HEK293 (cell line): ENCODE data around the gene HP1BP3.
A peak's percentile ranks its signal among the peaks of the same experiment; 100 is the strongest.

ENCODE experiments used
- CTCF ChIA-PET: fragments of 350-600 bp; formaldehyde crosslinking; extraction: SDS; loops from one replicate; lab custom pipeline; 2021; ENCODE audit warnings: antibody characterized with exemption; lab: Yijun Ruan, JAX
- POLR2A ChIA-PET: fragments of 300-600 bp; formaldehyde crosslinking; extraction: SDS; loops from one replicate; lab custom pipeline; 2020; ENCODE audit warnings: antibody characterized with exemption, inconsistent platforms; lab: Yijun Ruan, JAX
- H3K27ac ChIP-seq: fragments of 200-500 bp; sonication (Bioruptor generic); 2 replicates; pipeline ENCODE4 v1.5.1; 2014; ENCODE audit warnings: low read depth, low read length, control low read depth, inconsistent platforms; ENCODE audit errors: extremely low read depth
- H3K36me3 ChIP-seq, 2 experiments: fragments of 200-500 bp in 1 of 2; sonication (Bioruptor generic) in 1 of 2; 1 replicate in 1 of 2; 2 replicates in 1 of 2; pipeline ENCODE4 v1.5.1; 2014 to 2017; ENCODE audit warnings: inconsistent platforms in 2 of 2, low read length in 2 of 2; ENCODE audit not compliant: control insufficient read depth in 2 of 2, insufficient read depth in 1 of 2
- H3K4me1 ChIP-seq: fragments of 200-500 bp; sonication (Bioruptor generic); 2 replicates; pipeline ENCODE4 v1.5.1; 2014; ENCODE audit warnings: mild to moderate bottlenecking, low read length, inconsistent platforms; ENCODE audit not compliant: control insufficient read depth, insufficient read depth
- H3K4me3 ChIP-seq: 2 replicates; pipeline ENCODE4 v1.5.1; 2011; ENCODE audit warnings: low read depth, mild to moderate bottlenecking, control low read depth, low read length, moderate library complexity
- H3K9me3 ChIP-seq: fragments of 200-500 bp; sonication (Bioruptor generic); 2 replicates; pipeline ENCODE4 v1.5.1; 2014; ENCODE audit warnings: low read depth, low read length, inconsistent platforms; ENCODE audit not compliant: control insufficient read depth, insufficient read depth
- BCL11A ChIP-seq: fragments of 450-650 bp; formaldehyde crosslinking; IDR thresholded peaks from 2 replicates; pipeline ENCODE4 v1.5.1; 2016; ENCODE audit warnings: low read depth, missing biosample characterization, missing genetic modification characterization
- GLI4 ChIP-seq: fragments of 450-650 bp; formaldehyde crosslinking; IDR thresholded peaks from 2 replicates; pipeline ENCODE4 v1.5.1; 2016; ENCODE audit warnings: missing biosample characterization, missing genetic modification characterization
- SALL2 ChIP-seq: fragments of 450-650 bp; formaldehyde crosslinking; IDR thresholded peaks from 2 replicates; pipeline ENCODE4 v1.5.0; 2017; ENCODE audit warnings: missing biosample characterization, mild to moderate bottlenecking, missing genetic modification characterization, borderline replicate concordance
- SP7 ChIP-seq: fragments of 450-650 bp; formaldehyde crosslinking; IDR thresholded peaks from 2 replicates; pipeline ENCODE4 v1.5.1; 2016; ENCODE audit warnings: missing biosample characterization, missing genetic modification characterization
- YY1 ChIP-seq: fragments of 450-650 bp; formaldehyde crosslinking; IDR thresholded peaks from 2 replicates; pipeline ENCODE4 v1.5.1; 2018; ENCODE audit warnings: missing biosample characterization, missing genetic modification characterization
- ZBTB17 ChIP-seq: fragments of 450-650 bp; formaldehyde crosslinking; IDR thresholded peaks from 2 replicates; pipeline ENCODE4 v1.5.1; 2016; ENCODE audit warnings: missing biosample characterization, missing genetic modification characterization
- ZNF155 ChIP-seq: fragments of 450-650 bp; formaldehyde crosslinking; IDR thresholded peaks from 2 replicates; pipeline ENCODE4 v1.5.1; 2016; ENCODE audit warnings: missing biosample characterization, missing genetic modification characterization
- ZNF175 ChIP-seq: fragments of 450-650 bp; formaldehyde crosslinking; IDR thresholded peaks from 2 replicates; pipeline ENCODE4 v1.5.1; 2016; ENCODE audit warnings: missing biosample characterization, missing genetic modification characterization
- ZNF274 ChIP-seq, 2 experiments: fragments of 200-500 bp in 1 of 2; fragments of 450-650 bp in 1 of 2; sonication (Bioruptor generic) in 1 of 2; formaldehyde crosslinking in 1 of 2; IDR thresholded peaks; 2 replicates each; pipeline versions ENCODE4 v1.5.1 to v1.6.1; 2014 to 2016; ENCODE audit warnings: borderline replicate concordance in 1 of 2, inconsistent platforms in 1 of 2, low read length in 1 of 2, missing biosample characterization in 1 of 2, missing genetic modification characterization in 1 of 2
- ZNF335 ChIP-seq: fragments of 450-650 bp; formaldehyde crosslinking; conservative IDR thresholded peaks from 2 replicates; pipeline ENCODE4 v1.5.1; 2016; ENCODE audit warnings: missing biosample characterization, missing genetic modification characterization
- ZNF416 ChIP-seq: fragments of 450-650 bp; formaldehyde crosslinking; IDR thresholded peaks from 2 replicates; pipeline ENCODE4 v1.5.1; 2016; ENCODE audit warnings: missing biosample characterization, missing genetic modification characterization
- ZNF629 ChIP-seq: fragments of 450-650 bp; formaldehyde crosslinking; IDR thresholded peaks from 2 replicates; pipeline ENCODE4 v1.5.1; 2017; ENCODE audit warnings: missing biosample characterization, missing genetic modification characterization
- ZXDB ChIP-seq: fragments of 450-650 bp; formaldehyde crosslinking; IDR thresholded peaks from 2 replicates; pipeline ENCODE4 v1.5.1; 2016; ENCODE audit warnings: missing biosample characterization, missing genetic modification characterization
- TF ChIP-seq, protein P1 (sequence below): fragments of 450-650 bp; formaldehyde crosslinking; IDR thresholded peaks from 2 replicates; pipeline ENCODE4 v1.5.1; 2017; ENCODE audit warnings: missing biosample characterization, missing genetic modification characterization
- TF ChIP-seq, protein P2 (sequence below): fragments of 450-650 bp; formaldehyde crosslinking; IDR thresholded peaks from 2 replicates; pipeline ENCODE4 v1.5.1; 2016; ENCODE audit warnings: missing biosample characterization, missing genetic modification characterization
- TF ChIP-seq, protein P3 (sequence below): fragments of 450-650 bp; formaldehyde crosslinking; IDR thresholded peaks from 2 replicates; pipeline ENCODE4 v1.5.1; 2016; ENCODE audit warnings: missing biosample characterization, missing genetic modification characterization
- TF ChIP-seq, protein P4 (sequence below): fragments of 450-650 bp; formaldehyde crosslinking; IDR thresholded peaks from 2 replicates; pipeline ENCODE4 v1.5.1; 2016; ENCODE audit warnings: missing biosample characterization, missing genetic modification characterization
- TF ChIP-seq, protein P5 (sequence below): fragments of 450-650 bp; formaldehyde crosslinking; IDR thresholded peaks from 2 replicates; pipeline ENCODE4 v1.5.1; 2016; ENCODE audit warnings: missing biosample characterization, missing genetic modification characterization, borderline replicate concordance
- TF ChIP-seq, protein P6 (sequence below): fragments of 450-650 bp; formaldehyde crosslinking; IDR thresholded peaks from 2 replicates; pipeline ENCODE4 v1.5.1; 2016; ENCODE audit warnings: missing biosample characterization, missing genetic modification characterization
- TF ChIP-seq, protein P7 (sequence below): fragments of 450-650 bp; formaldehyde crosslinking; IDR thresholded peaks from 2 replicates; pipeline ENCODE4 v1.5.1; 2017; ENCODE audit warnings: missing biosample characterization, missing genetic modification characterization

The HP1BP3 gene

DNA sequence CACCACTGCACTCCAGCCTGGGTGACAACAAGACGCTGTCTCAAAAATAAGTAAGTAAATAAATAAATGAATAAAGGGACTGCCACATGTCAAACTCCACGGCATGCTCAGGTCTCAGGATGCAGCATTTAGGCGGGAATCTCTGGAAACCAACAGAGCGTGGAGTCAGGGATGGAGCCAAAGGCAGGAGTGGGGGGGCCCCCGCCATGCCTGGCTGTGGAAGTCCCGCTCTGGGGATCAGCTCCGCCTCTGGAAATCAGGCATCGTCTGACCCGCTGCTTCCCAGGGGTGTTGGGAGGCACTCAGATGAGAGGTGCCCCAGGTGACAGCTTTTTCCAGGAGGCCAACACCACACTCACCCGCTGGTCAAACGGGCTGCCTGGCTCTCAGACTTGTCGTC, 89.5 kb downstream of the HP1BP3 start:
- no peaks in the 10 kb centered on the region; a peak in 1 of 3 replicates for H3K36me3 ChIP-seq
- CTCF ChIA-PET = interaction anchor here (0.5 to 4.9 kb wide), 17 partner anchors 13 to 1332 kb away, joined by 3 to 63 read pairs (median 4); partner anchors contain the start of gene SH2D5
- TF ChIP-seq ZNF155 (tag by site-specific recombination) = no peak
- TF ChIP-seq, protein P1, sequence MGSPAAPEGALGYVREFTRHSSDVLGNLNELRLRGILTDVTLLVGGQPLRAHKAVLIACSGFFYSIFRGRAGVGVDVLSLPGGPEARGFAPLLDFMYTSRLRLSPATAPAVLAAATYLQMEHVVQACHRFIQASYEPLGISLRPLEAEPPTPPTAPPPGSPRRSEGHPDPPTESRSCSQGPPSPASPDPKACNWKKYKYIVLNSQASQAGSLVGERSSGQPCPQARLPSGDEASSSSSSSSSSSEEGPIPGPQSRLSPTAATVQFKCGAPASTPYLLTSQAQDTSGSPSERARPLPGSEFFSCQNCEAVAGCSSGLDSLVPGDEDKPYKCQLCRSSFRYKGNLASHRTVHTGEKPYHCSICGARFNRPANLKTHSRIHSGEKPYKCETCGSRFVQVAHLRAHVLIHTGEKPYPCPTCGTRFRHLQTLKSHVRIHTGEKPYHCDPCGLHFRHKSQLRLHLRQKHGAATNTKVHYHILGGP = no peak
- no peak overlapping the region for H3K27ac ChIP-seq
- H3K9me3 ChIP-seq = no peaks in the 10 kb centered on the region
- no peaks in the 10 kb centered on the region for H3K4me1 ChIP-seq
- no peak overlapping the region for H3K4me3 ChIP-seq
- POLR2A ChIA-PET = interaction anchor here (1.5 to 1.8 kb wide), 4 partner anchors 20 to 89 kb away, joined by 5 to 8 read pairs (median 7); partner anchors contain the start of genes DDOST, HP1BP3 and KIF17

DNA sequence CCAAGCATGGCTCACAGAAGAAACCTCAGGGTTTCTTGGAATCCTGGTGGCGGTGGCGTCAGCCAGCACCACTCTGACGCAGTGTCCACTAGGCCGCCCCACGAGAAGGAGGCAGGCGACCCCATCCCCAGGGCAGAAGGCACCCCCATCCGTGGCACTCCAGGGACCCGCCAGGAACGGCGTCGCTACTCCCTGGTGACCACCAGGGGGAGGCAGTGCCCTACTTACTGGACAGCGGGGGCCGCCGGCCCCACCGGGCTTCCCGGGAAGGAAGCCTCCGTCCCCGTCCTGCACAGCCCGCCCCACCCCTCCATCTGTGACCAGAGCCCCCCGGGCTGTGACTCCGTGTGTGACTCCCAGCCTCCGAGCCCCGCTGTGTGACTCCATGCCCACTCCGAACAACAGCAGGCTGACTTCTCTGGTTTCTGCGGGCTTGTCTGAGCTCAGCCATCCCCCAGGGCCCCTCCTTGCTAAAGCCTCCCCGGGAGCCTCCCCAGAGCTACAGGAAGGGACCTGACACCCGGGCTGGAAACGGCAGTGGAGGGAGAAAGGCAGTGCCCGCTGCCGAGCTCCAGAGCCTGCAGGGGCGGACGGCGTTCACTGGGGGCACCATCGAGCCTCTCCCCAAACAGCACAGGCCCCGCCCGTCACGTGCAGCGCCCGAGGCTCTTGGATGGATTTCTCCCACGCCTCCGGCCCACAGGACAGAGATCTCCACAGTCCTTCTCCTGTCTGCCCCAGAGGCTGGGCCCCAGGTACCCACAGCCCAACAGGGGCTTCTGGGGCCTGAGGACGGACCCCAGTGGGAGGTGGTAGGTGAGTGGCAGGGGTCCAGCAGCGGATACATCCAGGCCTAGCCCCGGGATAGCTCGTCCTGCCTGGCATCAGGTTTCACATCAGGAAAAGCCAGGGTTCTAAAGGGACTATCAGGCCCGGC, 90.4 kb downstream of the HP1BP3 start:
- CTCF ChIA-PET = interaction anchor here (0.6 to 4.9 kb wide), 58 partner anchors 10 to 887 kb away, joined by 3 to 63 read pairs (median 4); partner anchors contain the start of genes DDOST, KIF17 and SH2D5
- H3K27ac ChIP-seq = peak overlapping the region; percentile 67
- no peak for TF ChIP-seq ZNF274 (IDR thresholded peaks at IDR 0.05; ENCODE audit: low read length)
- TF ChIP-seq ZNF274 (tag by site-specific recombination; IDR thresholded peaks at IDR 0.05; ENCODE audit: borderline replicate concordance) = no peak
- TF ChIP-seq ZXDB (tag by site-specific recombination) = peak; percentile 72
- no peak for TF ChIP-seq ZNF416 (tag by site-specific recombination)
- TF ChIP-seq GLI4 = peak; percentile 73; the same call in 1 of the 2 replicates
- TF ChIP-seq, protein P2, sequence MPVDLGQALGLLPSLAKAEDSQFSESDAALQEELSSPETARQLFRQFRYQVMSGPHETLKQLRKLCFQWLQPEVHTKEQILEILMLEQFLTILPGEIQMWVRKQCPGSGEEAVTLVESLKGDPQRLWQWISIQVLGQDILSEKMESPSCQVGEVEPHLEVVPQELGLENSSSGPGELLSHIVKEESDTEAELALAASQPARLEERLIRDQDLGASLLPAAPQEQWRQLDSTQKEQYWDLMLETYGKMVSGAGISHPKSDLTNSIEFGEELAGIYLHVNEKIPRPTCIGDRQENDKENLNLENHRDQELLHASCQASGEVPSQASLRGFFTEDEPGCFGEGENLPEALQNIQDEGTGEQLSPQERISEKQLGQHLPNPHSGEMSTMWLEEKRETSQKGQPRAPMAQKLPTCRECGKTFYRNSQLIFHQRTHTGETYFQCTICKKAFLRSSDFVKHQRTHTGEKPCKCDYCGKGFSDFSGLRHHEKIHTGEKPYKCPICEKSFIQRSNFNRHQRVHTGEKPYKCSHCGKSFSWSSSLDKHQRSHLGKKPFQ (tag by site-specific recombination) = no peak
- peak; percentile 77 for TF ChIP-seq ZBTB17 (tag by site-specific recombination)
- TF ChIP-seq ZNF175 (tag by site-specific recombination) = no peak
- peak; percentile 65; the same call in 1 of the 2 replicates for TF ChIP-seq ZNF629 (tag by site-specific recombination)
- TF ChIP-seq, protein P3, sequence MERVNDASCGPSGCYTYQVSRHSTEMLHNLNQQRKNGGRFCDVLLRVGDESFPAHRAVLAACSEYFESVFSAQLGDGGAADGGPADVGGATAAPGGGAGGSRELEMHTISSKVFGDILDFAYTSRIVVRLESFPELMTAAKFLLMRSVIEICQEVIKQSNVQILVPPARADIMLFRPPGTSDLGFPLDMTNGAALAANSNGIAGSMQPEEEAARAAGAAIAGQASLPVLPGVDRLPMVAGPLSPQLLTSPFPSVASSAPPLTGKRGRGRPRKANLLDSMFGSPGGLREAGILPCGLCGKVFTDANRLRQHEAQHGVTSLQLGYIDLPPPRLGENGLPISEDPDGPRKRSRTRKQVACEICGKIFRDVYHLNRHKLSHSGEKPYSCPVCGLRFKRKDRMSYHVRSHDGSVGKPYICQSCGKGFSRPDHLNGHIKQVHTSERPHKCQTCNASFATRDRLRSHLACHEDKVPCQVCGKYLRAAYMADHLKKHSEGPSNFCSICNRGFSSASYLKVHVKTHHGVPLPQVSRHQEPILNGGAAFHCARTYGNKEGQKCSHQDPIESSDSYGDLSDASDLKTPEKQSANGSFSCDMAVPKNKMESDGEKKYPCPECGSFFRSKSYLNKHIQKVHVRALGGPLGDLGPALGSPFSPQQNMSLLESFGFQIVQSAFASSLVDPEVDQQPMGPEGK (tag by site-specific recombination) = peak; percentile 99
- peak; percentile 82 for TF ChIP-seq ZNF335 (tag by site-specific recombination)
- TF ChIP-seq, protein P4, sequence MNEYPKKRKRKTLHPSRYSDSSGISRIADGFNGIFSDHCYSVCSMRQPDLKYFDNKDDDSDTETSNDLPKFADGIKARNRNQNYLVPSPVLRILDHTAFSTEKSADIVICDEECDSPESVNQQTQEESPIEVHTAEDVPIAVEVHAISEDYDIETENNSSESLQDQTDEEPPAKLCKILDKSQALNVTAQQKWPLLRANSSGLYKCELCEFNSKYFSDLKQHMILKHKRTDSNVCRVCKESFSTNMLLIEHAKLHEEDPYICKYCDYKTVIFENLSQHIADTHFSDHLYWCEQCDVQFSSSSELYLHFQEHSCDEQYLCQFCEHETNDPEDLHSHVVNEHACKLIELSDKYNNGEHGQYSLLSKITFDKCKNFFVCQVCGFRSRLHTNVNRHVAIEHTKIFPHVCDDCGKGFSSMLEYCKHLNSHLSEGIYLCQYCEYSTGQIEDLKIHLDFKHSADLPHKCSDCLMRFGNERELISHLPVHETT = peak; percentile 56; the same call in 1 of the 2 replicates
- TF ChIP-seq, protein P5, sequence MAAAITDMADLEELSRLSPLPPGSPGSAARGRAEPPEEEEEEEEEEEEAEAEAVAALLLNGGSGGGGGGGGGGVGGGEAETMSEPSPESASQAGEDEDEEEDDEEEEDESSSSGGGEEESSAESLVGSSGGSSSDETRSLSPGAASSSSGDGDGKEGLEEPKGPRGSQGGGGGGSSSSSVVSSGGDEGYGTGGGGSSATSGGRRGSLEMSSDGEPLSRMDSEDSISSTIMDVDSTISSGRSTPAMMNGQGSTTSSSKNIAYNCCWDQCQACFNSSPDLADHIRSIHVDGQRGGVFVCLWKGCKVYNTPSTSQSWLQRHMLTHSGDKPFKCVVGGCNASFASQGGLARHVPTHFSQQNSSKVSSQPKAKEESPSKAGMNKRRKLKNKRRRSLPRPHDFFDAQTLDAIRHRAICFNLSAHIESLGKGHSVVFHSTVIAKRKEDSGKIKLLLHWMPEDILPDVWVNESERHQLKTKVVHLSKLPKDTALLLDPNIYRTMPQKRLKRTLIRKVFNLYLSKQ (tag by site-specific recombination) = no peak
- TF ChIP-seq SALL2 = no peak
- TF ChIP-seq, protein P6, sequence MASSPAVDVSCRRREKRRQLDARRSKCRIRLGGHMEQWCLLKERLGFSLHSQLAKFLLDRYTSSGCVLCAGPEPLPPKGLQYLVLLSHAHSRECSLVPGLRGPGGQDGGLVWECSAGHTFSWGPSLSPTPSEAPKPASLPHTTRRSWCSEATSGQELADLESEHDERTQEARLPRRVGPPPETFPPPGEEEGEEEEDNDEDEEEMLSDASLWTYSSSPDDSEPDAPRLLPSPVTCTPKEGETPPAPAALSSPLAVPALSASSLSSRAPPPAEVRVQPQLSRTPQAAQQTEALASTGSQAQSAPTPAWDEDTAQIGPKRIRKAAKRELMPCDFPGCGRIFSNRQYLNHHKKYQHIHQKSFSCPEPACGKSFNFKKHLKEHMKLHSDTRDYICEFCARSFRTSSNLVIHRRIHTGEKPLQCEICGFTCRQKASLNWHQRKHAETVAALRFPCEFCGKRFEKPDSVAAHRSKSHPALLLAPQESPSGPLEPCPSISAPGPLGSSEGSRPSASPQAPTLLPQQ (tag by site-specific recombination) = peak; percentile 98
- peak; percentile 68 for TF ChIP-seq SP7
- 0 out of 2 replicates have a peak, but pooled peaks have one; percentile 37 for TF ChIP-seq YY1
- TF ChIP-seq, protein P7, sequence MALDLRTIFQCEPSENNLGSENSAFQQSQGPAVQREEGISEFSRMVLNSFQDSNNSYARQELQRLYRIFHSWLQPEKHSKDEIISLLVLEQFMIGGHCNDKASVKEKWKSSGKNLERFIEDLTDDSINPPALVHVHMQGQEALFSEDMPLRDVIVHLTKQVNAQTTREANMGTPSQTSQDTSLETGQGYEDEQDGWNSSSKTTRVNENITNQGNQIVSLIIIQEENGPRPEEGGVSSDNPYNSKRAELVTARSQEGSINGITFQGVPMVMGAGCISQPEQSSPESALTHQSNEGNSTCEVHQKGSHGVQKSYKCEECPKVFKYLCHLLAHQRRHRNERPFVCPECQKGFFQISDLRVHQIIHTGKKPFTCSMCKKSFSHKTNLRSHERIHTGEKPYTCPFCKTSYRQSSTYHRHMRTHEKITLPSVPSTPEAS = no peak
- peak; percentile 47; the same call in 1 of the 2 replicates for TF ChIP-seq BCL11A (tag by site-specific recombination)

More for the DNA sequence above, 90.4 kb downstream of the HP1BP3 start:
- peak overlapping the region; percentile 43 for H3K4me3 ChIP-seq
- no peaks in the 10 kb centered on the region; a peak in 1 of 3 replicates for H3K36me3 ChIP-seq
- H3K9me3 ChIP-seq = no peaks in the 10 kb centered on the region
- POLR2A ChIA-PET = interaction anchor here (0.6 to 1.8 kb wide), 8 partner anchors 11 to 90 kb away, joined by 3 to 8 read pairs (median 4); partner anchors contain the start of genes DDOST, HP1BP3 and KIF17
- H3K4me1 ChIP-seq = no peaks in the 10 kb centered on the region
